RWPE2 (cell line): Measurements from ENCODE around the gene AFMID.

Experiments
- ATAC-seq: fragments of 200-7000 bp; cut with Tn5 transposase; 3 replicates; pipeline ENCODE4 v1.9.1; 2021; ENCODE audit warnings: low read depth
- DNase-seq: peaks from one replicate; pipeline ENCODE4 v3.0.0-alpha.2; 2020; ENCODE audit warnings: low spot score
- H3K27ac ChIP-seq: fragments of 450-650 bp; 2 replicates; pipeline ENCODE4 v1.5.1; 2017; ENCODE audit warnings: mild to moderate bottlenecking; ENCODE audit not compliant: poor library complexity, severe bottlenecking
- H3K27me3 ChIP-seq: fragments of 250-450 bp; sonication (Bioruptor Pico); 2 replicates; pipeline ENCODE4 v1.5.1; 2021; ENCODE audit warnings: mild to moderate bottlenecking, moderate library complexity; ENCODE audit not compliant: insufficient read depth, poor library complexity, severe bottlenecking
- H3K36me3 ChIP-seq: fragments of 250-450 bp; sonication (Bioruptor Pico); 2 replicates; pipeline ENCODE4 v1.5.1; 2020; ENCODE audit warnings: low read depth, mild to moderate bottlenecking, moderate library complexity
- H3K4me1 ChIP-seq: fragments of 250-450 bp; sonication (Bioruptor Pico); 2 replicates; pipeline ENCODE4 v1.5.1; 2021; ENCODE audit warnings: mild to moderate bottlenecking, moderate library complexity; ENCODE audit not compliant: insufficient read depth, poor library complexity, severe bottlenecking
- H3K4me3 ChIP-seq: fragments of 250-450 bp; sonication (Bioruptor Pico); 2 replicates; pipeline ENCODE4 v1.5.1; 2021; ENCODE audit warnings: mild to moderate bottlenecking, moderate library complexity; ENCODE audit not compliant: severe bottlenecking
- H3K9me3 ChIP-seq: fragments of 250-450 bp; sonication (Bioruptor Pico); 2 replicates; pipeline ENCODE4 v1.5.1; 2021; ENCODE audit warnings: mild to moderate bottlenecking, moderate library complexity; ENCODE audit not compliant: severe bottlenecking
- TF ChIP-seq, protein P1 (sequence below): fragments of 450-650 bp; IDR thresholded peaks from one replicate; pipeline ENCODE4 v1.5.1; 2017; ENCODE audit warnings: mild to moderate bottlenecking, moderate library complexity; ENCODE audit not compliant: poor library complexity, severe bottlenecking

AFMID gene

GRCh38 chr17:78144147-78144719 is 42.9 kb upstream of the AFMID start:
- Histone ChIP-seq H3K27ac (peak overlapping the region; percentile 2), H3K27me3 (no peaks in the 10 kb centered on the region), H3K9me3 (no peaks in the 10 kb centered on the region), H3K36me3 (no peaks in the 10 kb centered on the region), H3K4me3 (no peak overlapping the region), H3K4me1 (peaks cover 34% of the 10 kb centered on the region)
- TF ChIP-seq, protein P1, sequence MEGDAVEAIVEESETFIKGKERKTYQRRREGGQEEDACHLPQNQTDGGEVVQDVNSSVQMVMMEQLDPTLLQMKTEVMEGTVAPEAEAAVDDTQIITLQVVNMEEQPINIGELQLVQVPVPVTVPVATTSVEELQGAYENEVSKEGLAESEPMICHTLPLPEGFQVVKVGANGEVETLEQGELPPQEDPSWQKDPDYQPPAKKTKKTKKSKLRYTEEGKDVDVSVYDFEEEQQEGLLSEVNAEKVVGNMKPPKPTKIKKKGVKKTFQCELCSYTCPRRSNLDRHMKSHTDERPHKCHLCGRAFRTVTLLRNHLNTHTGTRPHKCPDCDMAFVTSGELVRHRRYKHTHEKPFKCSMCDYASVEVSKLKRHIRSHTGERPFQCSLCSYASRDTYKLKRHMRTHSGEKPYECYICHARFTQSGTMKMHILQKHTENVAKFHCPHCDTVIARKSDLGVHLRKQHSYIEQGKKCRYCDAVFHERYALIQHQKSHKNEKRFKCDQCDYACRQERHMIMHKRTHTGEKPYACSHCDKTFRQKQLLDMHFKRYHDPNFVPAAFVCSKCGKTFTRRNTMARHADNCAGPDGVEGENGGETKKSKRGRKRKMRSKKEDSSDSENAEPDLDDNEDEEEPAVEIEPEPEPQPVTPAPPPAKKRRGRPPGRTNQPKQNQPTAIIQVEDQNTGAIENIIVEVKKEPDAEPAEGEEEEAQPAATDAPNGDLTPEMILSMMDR, result peak; percentile 13
- DNase-seq (peak; percentile 78), ATAC-seq (peak; percentile 10; the same call in 1 of the 3 replicates)

DNA sequence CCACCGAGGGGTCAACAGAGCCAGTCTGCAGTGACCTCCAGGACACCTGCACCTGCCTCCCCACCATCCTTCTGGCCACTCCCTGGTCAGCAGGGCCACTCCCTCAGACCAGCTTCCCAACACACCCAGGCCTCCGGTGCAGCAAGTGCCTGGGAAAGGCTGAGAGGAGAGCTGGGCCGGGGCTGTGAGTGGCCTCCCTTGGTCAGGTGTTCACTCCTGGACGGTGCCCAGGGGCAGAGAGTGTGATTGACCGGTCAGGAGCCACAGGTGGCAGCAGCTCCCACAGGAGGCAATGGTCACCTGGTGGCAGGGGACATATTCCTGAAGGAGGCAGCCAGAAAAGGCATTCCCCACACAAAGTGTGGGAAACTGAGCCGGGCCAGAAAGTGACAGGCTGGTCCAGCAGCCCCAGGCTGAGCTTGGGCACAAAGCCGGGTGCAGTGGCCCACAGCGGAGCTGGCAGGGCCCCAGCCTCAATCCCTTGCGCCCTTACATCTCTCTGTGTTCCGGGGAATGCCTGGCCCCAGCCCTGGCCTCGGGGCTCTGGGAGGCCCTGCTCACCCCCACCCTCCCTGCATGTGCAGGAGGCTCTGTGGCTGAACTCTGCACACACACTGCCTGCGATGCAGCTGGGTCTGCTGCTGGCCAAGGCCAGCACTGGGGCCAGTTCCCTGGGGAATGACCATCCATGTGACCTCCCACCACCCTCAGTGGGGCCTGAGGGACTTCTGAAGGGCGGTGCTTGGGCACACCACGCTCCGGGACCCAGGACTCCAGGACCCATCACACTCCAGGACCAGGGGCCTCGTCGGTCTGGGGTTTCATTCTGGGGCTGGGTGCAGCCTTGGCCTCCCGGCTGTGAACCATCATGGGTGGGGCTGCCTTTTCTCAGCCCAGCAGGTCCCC is 42.2 kb upstream of the AFMID start:
- DNase-seq (no peak), ATAC-seq (no peak)
- peak overlapping the region; percentile 2 for H3K27ac ChIP-seq
- peaks cover 31% of the 10 kb centered on the region for H3K4me1 ChIP-seq
- TF ChIP-seq, protein P1, result no peak
- no peaks in the 10 kb centered on the region for H3K27me3 ChIP-seq
- H3K4me3 ChIP-seq, result no peak overlapping the region
- no peaks in the 10 kb centered on the region for H3K36me3 ChIP-seq
- H3K9me3 ChIP-seq, result no peaks in the 10 kb centered on the region

GRCh38 chr17:78146471-78146869 is 40.7 kb upstream of the AFMID start:
- no peaks in the 10 kb centered on the region for H3K36me3 ChIP-seq
- H3K4me3 ChIP-seq, result no peak overlapping the region
- DNase-seq (no peak), ATAC-seq (no peak)
- H3K4me1 ChIP-seq, result peaks cover 20% of the 10 kb centered on the region
- H3K27ac ChIP-seq, result no peak overlapping the region
- TF ChIP-seq, protein P1, result no peak
- no peaks in the 10 kb centered on the region for H3K27me3 ChIP-seq
- no peaks in the 10 kb centered on the region for H3K9me3 ChIP-seq

DNA sequence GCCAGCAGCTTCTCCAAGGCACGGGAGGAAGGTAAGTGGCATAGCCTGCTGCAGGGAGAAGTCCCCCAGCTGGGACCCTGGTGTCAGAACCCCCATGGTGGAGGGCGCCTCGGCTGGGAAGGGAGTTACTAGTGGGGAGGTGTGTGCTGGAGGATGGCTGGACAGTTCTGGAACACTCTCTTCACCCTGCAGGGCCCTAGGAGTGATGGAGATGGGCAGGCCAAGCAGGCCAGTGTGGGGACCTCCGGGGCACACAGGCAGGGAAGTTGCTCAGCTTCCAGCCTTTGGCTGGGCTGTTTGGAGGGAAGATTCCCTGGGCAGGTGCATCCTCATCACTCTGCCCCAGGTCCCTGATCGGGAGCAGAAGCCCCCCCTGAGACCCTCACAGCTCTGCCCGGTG is 40.3 kb upstream of the AFMID start:
- no peaks in the 10 kb centered on the region for H3K36me3 ChIP-seq
- no peaks in the 10 kb centered on the region for H3K27me3 ChIP-seq
- TF ChIP-seq, protein P1, result no peak
- peaks cover 16% of the 10 kb centered on the region for H3K4me1 ChIP-seq
- no peaks in the 10 kb centered on the region for H3K9me3 ChIP-seq
- no peak for DNase-seq
- ATAC-seq, result no peak
- H3K27ac ChIP-seq, result no peak overlapping the region
- no peak overlapping the region for H3K4me3 ChIP-seq
